Pons (tissue), 1 donor: Measurements from ENCODE around the gene PARS2.

Experiments used
- DNase-seq: peaks from one replicate; pipeline ENCODE4 v3.0.0-alpha.2; 2016; ENCODE audit warnings: low spot score

Gene PARS2

GRCh38 chr1:54764133-54764921, at the start of gene PARS2:
Gene PARS2, minus strand, starts transcription at chr1:54764523. Its CDS starts 5,362 bp downstream, at chr1:54759161.
- DNase-seq, result peak; percentile 100

DNA sequence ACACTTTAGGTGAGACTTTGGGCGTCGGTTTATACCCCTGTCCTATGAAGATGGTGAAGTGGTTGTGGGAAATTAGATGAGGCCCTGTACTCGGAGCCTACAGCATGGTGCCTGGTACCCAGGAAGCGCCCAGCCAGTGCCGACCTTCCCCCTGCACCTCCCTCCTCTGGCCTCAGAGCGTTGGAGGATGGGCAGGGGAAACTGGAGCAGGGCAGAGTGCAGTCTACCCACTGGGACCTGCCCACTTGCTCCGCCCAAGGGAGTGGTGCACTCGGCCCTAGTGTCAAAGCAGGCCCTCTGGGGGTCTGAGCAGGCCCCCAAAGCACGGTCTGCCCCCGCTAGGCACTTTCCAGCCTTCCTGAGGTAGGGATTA, 49.8 kb upstream of the PARS2 start:
- DNase-seq, result no peak

DNA sequence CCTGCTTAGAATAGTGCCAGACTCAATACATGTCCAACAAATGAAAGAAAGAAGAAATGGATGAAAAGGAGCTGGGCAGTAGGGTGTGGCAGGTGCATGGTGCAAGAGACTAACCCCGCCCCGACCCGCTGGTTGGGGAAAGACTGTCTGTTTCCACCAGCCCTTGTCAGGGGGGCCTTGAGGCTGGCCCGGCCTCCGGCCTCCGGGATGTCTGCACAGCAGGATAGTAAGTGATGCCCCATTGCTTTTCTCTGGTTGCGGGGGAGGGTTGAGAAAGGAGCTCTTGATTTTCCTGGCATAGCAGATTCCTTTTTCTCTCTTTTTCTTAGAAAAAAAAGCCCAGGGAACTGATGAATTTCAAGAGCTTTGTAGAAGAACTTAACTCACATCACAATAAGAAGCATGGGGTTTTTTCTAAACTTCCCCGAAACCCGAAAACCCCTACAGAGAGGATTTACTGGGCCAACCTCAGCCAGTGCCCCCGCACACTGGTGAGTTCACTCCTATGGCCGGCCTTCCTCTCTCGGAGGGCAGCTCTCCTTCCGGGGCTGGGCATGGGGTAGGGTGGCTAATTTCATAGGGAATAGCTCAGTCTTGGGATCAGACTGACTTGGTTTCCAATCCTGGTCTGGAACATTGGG, 49.3 kb upstream of the PARS2 start:
- no peak for DNase-seq

- no peak for DNase-seq
Measured at GRCh38 chr1:54812801-54813484, 48.6 kb upstream of the PARS2 start.

DNA sequence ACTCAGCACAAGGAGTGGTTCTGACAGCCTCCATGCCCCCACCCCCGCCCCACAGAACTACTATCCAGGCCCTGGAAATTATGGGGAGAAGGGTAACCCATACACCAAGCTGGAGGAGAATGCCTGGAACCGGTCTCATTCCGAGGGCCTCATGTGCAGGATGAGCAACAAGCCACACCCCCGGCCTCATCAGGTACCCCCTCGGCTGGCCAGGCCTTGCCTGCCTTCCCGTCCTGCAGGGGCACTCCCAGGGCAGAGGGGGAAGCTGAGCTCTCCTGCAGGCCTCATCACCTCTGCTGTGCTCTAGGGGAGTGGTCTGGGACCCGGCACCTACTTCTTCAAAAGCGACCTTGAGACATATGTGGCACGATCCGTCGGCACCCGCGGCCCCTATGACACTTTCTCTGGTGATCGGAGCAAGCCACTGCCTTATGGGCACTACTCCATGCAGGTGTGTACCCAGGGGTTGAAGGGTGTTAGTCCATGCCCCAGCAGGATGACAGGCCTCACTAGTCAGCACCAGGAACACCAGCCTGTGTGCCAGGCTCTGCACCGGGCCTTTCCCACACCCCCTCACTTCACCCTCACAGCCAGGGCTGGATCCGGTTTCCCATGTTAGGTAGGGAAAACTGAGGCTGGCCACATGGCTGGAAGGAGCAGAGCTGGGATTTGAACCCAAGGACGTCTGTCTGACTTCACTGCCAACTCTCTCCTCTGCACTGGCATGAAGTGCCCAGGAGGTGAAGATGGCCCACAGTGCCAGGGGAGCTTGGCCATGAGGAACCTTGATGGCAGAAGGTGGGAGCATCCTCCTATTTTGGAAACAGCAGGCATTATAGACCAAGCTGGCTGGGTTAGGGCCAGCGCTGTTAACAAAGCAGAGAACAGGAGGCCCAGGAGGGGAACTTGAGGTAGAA, 47.7 kb upstream of the PARS2 start:
- DNase-seq, result no peak

DNA sequence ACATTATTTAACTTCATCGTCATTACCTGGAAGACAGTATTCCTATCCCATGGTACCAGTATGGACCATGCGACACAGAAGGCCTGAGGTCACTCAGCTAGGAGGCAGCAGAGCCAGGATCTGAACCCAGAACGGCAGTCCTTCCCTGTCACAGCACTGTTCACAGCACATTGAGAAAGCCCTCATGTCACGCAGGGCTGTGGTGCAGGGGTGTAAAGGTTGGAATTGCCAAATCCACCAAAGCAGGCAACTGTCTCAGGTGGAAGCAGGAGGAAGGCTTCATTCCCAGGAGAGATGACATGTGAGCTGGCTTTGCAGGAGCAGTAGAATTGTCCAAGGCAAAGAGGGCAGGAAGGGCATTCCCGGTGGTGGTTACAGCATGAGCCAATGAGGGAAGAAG, 46.7 kb upstream of the PARS2 start:
- no peak for DNase-seq

- peak; percentile 31 for DNase-seq
Measured at GRCh38 chr1:54810153-54810942, 46.0 kb upstream of the PARS2 start.

DNA sequence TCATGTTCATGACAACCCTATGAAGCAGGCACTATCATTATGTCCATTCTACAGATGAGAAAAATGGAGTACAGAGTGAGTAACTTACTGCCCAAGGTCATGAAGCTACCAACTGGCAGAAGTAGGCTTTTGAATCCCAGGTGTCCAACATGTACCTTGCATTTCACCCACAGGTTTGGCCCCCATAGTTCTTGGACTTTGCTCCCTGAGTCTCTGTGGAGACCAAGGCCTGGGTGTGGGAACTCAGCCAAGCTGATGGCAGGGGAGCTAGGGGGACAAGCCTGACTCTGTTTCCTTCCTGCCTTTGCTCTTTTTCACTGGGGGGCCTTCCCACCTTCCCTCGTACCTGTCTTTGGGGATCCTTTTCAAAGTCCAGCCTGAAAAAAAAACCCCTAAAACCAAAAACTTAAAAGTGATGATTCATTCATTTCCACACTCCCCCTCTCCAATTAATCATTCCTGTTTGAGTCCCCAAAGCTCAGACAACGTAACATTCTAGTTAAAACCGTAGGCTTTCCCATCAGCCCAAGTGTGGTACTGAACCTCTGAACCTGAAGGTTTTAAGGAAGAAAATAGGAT, 45.3 kb upstream of the PARS2 start:
- no peak for DNase-seq

DNA sequence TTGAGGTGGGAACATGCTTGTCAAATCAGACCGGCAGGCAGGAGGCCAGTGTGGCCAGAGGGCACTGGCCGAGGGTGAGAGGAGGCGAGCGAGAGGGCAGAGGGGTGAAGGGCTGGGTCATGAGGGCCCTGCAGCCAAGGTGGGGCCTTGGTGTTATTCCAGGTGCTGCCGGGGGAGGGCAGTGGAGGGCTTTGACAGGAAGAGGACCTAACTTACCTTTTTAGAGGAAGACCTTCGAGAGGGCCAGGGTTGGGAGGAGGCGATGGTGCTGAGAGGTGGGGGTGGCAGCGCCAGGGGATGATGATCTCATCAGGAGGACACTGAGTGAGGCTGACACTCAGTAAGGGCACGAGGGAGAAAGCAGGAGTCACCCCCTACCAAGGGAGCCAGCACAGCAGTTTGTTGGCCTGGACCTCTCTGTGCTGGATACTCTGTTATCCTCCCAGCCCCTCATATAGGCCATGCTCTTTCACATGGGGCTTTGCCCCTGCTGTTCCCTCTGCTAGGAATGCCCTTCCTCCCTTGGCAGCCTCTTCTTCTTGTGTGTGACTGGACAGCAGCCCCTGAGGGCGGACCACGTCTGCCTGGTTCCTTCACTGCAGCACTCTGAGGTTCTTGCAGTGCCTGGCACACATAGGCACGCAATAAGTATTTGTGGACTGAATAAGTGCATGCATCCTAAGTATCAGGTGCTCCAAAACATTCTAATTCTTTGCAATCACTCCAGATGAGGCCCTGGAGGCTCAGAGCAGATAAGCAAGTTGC, 44.3 kb upstream of the PARS2 start:
- DNase-seq, result no peak

DNA sequence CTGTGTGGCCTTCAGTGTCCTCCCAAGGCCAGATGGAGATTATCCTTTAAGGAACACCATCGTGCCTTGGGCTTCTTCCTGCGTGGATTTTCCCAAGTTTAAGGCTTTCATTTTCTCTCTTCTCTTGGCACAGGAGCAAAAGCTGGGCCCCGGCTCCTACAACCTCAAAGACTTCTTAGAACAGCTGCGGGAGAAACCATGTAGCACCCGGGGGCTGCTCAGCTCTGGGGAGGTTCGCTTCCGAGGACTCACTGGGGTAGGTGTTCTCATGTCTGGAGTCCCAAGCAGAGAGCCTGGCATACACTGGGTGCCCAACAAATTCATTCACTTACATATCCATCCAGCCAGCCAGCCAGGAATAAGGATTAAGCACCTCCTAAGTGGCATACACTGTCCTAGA, 43.4 kb upstream of the PARS2 start:
- no peak for DNase-seq

DNA sequence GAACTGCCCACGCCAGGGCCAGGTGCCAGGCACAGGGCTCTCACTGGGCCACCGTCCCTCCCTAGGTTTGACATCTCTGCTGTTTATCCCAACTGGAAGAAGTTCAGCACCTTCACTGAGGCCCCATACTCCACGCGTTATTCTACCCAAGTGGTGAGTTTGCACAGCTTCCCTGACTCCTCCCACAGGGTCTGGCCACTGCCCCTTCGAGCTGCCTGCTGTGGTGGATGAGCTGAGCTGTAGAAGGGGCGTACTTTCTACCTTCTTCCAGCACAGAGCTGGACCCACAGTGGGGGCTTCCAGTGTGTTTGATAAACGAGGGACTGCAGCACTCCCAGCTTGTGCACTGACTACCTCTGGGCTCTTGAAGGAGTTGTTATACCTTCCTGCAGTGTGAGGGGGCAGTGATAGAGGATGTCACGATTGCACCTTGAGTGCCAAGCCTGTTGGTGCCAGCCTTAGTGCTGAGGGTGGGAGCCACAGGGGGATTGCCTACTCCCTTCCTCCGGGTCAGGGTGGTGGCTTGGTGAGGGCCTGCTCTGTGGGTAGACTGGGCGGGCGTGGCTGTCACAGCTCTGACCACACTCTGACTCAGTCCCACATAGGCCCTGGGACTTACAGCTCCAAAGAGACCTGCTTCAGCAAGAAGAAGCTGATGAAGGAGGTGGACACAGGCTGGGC, 42.7 kb upstream of the PARS2 start:
- no peak for DNase-seq

DNA sequence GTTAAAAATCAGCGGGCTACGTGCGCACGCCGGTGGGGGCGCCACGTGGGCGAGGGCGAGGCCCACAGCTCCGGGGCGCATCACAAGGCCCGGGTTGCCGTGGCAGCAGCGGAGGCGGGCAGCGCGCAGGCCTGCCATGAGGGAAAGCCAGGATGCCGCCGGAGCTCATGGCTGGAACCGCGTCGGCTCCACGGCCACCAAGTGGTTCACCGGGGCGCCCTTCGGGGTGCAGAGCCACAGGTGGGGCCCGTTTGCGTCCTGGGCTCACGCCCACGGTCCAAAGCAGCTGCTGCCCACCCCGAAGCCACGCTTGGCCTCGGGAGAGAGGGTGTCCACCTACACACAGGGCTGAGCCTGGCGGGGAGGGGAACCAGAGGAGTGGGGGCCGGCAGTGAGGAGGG, 41.7 kb upstream of the PARS2 start:
- no peak for DNase-seq

- DNase-seq, result no peak
Measured at GRCh38 chr1:54805466-54805865, 41.1 kb upstream of the PARS2 start.

GRCh38 chr1:54804471-54805132, 40.3 kb upstream of the PARS2 start:
- DNase-seq, result no peak

GRCh38 chr1:54803761-54804470, 39.6 kb upstream of the PARS2 start:
- DNase-seq, result no peak

GRCh38 chr1:54800899-54801759, 36.8 kb upstream of the PARS2 start, which contains the start of gene TTC22:
Gene TTC22, minus strand, starts transcription at chr1:54801323. Its CDS starts 160 bp downstream, at chr1:54801163.
- no peak for DNase-seq
